CD14-positive monocyte (primary cell): ENCODE results near the gene BARHL1. TPM values are rescaled to one million over a fixed set of nuclear protein-coding genes. Genes with fewer than 3 reads are reported as not detected.

Source experiments
- DNase-seq, 3 donors: peaks; one replicate each; pipeline ENCODE4 v3.0.0-alpha.2; 2011 to 2022
- H2AFZ ChIP-seq: 2 replicates; pipeline ENCODE4 v1.6.0; 2012; ENCODE audit warnings: mild to moderate bottlenecking, low read depth, low read length, inconsistent platforms; ENCODE audit not compliant: insufficient read depth, poor library complexity, severe bottlenecking
- H3K27ac ChIP-seq, 2 donors: 1 replicate in 1 of 2; 2 replicates in 1 of 2; pipeline ENCODE4 v1.5.1; 2012 to 2013; ENCODE audit warnings: low read length in 2 of 2, control low read depth in 1 of 2, inconsistent platforms in 1 of 2, low read depth in 1 of 2, mild to moderate bottlenecking in 1 of 2
- H3K27me3 ChIP-seq, 2 donors: one replicate each; pipeline versions ENCODE4 v1.6.0 to v1.6.1; 2011 to 2013; ENCODE audit warnings: low read length in 2 of 2; ENCODE audit not compliant: control insufficient read depth in 2 of 2, insufficient read depth in 2 of 2
- H3K36me3 ChIP-seq, 2 donors: replicated peaks in 1 of 2; 1 replicate in 1 of 2; 2 replicates in 1 of 2; pipeline versions ENCODE4 v1.5.1 to v1.6.1; 2012 to 2013; ENCODE audit warnings: low read length in 2 of 2, control low read depth in 1 of 2, inconsistent platforms in 1 of 2, mild to moderate bottlenecking in 1 of 2; ENCODE audit not compliant: insufficient read depth in 2 of 2, control insufficient read depth in 1 of 2
- H3K4me1 ChIP-seq, 2 donors: 1 replicate in 1 of 2; 2 replicates in 1 of 2; pipeline versions ENCODE4 v1.5.1 to v1.6.1; 2012 to 2013; ENCODE audit warnings: low read length in 2 of 2, control low read depth in 1 of 2, inconsistent platforms in 1 of 2, mild to moderate bottlenecking in 1 of 2, moderate library complexity in 1 of 2; ENCODE audit not compliant: insufficient read depth in 2 of 2, control insufficient read depth in 1 of 2
- H3K4me2 ChIP-seq: replicated peaks from 2 replicates; pipeline ENCODE3; 2012; ENCODE audit warnings: low read length, moderate library complexity, mild to moderate bottlenecking; ENCODE audit not compliant: poor library complexity, severe bottlenecking; ENCODE audit errors: extremely low read depth
- H3K4me3 ChIP-seq, 3 experiments: fragments of 200-600 bp in 1 of 3; sonication (generic) in 1 of 3; replicated peaks in 1 of 3; 1 replicate in 2 of 3; 2 replicates in 1 of 3; pipeline ENCODE4 v1.5.1; 2011 to 2013; ENCODE audit warnings: low read length in 3 of 3, mild to moderate bottlenecking in 3 of 3, control low read depth in 2 of 3, low read depth in 2 of 3, inconsistent platforms in 1 of 3, moderate library complexity in 1 of 3
- H3K79me2 ChIP-seq: 2 replicates; pipeline ENCODE4 v1.6.0; 2012; ENCODE audit warnings: mild to moderate bottlenecking, control low read depth, inconsistent platforms, low read length, moderate library complexity; ENCODE audit not compliant: insufficient read depth
- H3K9ac ChIP-seq: 2 replicates; pipeline ENCODE4 v1.6.0; 2017; ENCODE audit warnings: low read length, mild to moderate bottlenecking; ENCODE audit not compliant: insufficient read depth, poor library complexity, severe bottlenecking
- H3K9me3 ChIP-seq, 2 donors: replicated peaks in 1 of 2; 1 replicate in 1 of 2; 2 replicates in 1 of 2; pipeline versions ENCODE4 v1.5.1 to v1.6.1; 2012 to 2013; ENCODE audit warnings: low read length in 2 of 2, control low read depth in 1 of 2; ENCODE audit not compliant: control insufficient read depth in 1 of 2, insufficient read depth in 1 of 2
- H4K20me1 ChIP-seq: 2 replicates; pipeline ENCODE4 v1.6.0; 2012; ENCODE audit warnings: mild to moderate bottlenecking, low read length, control low read depth, moderate library complexity; ENCODE audit not compliant: insufficient read depth
- H3K27ac Mint-ChIP-seq, 7 donors: one replicate each; pipeline ENCODE4 v1.8.0; 2020; ENCODE audit warnings: mild to moderate bottlenecking in 7 of 7, mixed read lengths in 7 of 7, moderate library complexity in 6 of 7, inconsistent platforms in 2 of 7
- H3K27me3 Mint-ChIP-seq, 3 donors: one replicate each; pipeline ENCODE4 v1.8.0; 2021 to 2022; ENCODE audit warnings: low read depth in 3 of 3, mild to moderate bottlenecking in 3 of 3, mixed read lengths in 3 of 3, moderate library complexity in 3 of 3, inconsistent platforms in 1 of 3
- H3K36me3 Mint-ChIP-seq, 2 donors: one replicate each; pipeline ENCODE4 v1.8.0; 2020; ENCODE audit warnings: mixed read lengths in 2 of 2, inconsistent platforms in 1 of 2, mild to moderate bottlenecking in 1 of 2
- H3K4me1 Mint-ChIP-seq: one replicate; pipeline ENCODE4 v1.8.0; 2020; ENCODE audit warnings: mild to moderate bottlenecking, mixed read lengths
- H3K4me3 Mint-ChIP-seq, 2 donors: one replicate each; pipeline ENCODE4 v1.8.0; 2020; ENCODE audit warnings: mild to moderate bottlenecking in 2 of 2, mixed read lengths in 2 of 2, moderate library complexity in 1 of 2
- H3K9me3 Mint-ChIP-seq, 7 donors: one replicate each; pipeline ENCODE4 v1.8.0; 2020 to 2022; ENCODE audit warnings: mixed read lengths in 7 of 7, mild to moderate bottlenecking in 6 of 7, moderate library complexity in 6 of 7, inconsistent platforms in 2 of 7
- CTCF ChIP-seq: fragments of 200-600 bp; IDR thresholded peaks from one replicate; pipeline ENCODE4 v1.8.0; 2022; ENCODE audit warnings: antibody characterized with exemption, mild to moderate bottlenecking
- WGBS: methylation state at CpG from one replicate; pipeline ENCODE4 v1.1.5; 2013; ENCODE audit warnings: missing lambda C conversion rate; ENCODE audit not compliant: insufficient coverage; 5-methylcytosine and 5-hydroxymethylcytosine counted together
- intact Hi-C, 2 donors: fragments of 100-400 bp; cut with micrococcal nuclease; formaldehyde crosslinking; loops; one replicate each; pipeline versions ENCODE4 v1.15.0 to v1.15.1; 2023
- polyA plus RNA-seq, 3 donors: library from polyadenylated mRNA; depleted of rRNA in 1 of 3; unstranded in 2 of 3; stranded (reverse) in 1 of 3; fragments of 300-500 nt in 2 of 3; fragments of >200 nt in 1 of 3; fragmentation: Illumina TruSeq in 2 of 3; gene quantifications; 1 replicate in 2 of 3; 2 replicates in 1 of 3; pipeline ENCODE4 v1.2.3, GENCODE V29; 2012 to 2021

Gene BARHL1
- polyA plus RNA-seq, 3 donors: not detected

GRCh38 chr9:132616725-132617124, 34.3 kb downstream of the BARHL1 start:
- intact Hi-C loops: no loop called here

GRCh38 chr9:132622159-132622558, 39.8 kb downstream of the BARHL1 start:
- Histone ChIP-seq H3K79me2 (no peaks in the 10 kb centered on the region), H2AFZ (no peak overlapping the region), H3K9me3 (no peaks in the 10 kb centered on the region), H3K4me1 (no peaks in the 10 kb centered on the region), H3K27me3 (no peaks in the 10 kb centered on the region), H3K4me3 (no peak overlapping the region), H3K36me3 (peaks cover 12 to 61% of the 10 kb centered on the region in 2 donors), H4K20me1 (no peaks in the 10 kb centered on the region), H3K27ac (no peak overlapping the region), H3K4me2 (no peak overlapping the region), H3K9ac (no peak overlapping the region)
- intact Hi-C loops: no loop called here
- DNase-seq: no peak
- 80% methylated on average over 5 of the region's 5 CpGs for WGBS
- peaks cover 55 to 56% of the 10 kb centered on the region in 2 donors for H3K36me3 Mint-ChIP-seq
- no peak overlapping the region for H3K4me3 Mint-ChIP-seq
- no peaks in the 10 kb centered on the region for H3K4me1 Mint-ChIP-seq
- H3K9me3 Mint-ChIP-seq: no peaks in the 10 kb centered on the region
- no peak overlapping the region for H3K27ac Mint-ChIP-seq
- H3K27me3 Mint-ChIP-seq: no peaks in the 10 kb centered on the region
- TF ChIP-seq CTCF: no peak

More at GRCh38 chr9:132616725-132617124, 34.3 kb downstream of the BARHL1 start:
- no peak for TF ChIP-seq CTCF
- Mint-ChIP-seq H3K9me3 (peaks cover 0 to 2% (median 0%) of the 10 kb centered on the region in 7 donors), H3K27ac (no peak overlapping the region), H3K27me3 (no peaks in the 10 kb centered on the region), H3K4me3 (no peak overlapping the region), H3K4me1 (no peaks in the 10 kb centered on the region), H3K36me3 (peaks cover 49 to 67% of the 10 kb centered on the region in 2 donors)
- peaks cover 10 to 75% of the 10 kb centered on the region in 2 donors for H3K36me3 ChIP-seq
- H2AFZ ChIP-seq: no peak overlapping the region
- no peaks in the 10 kb centered on the region for H3K4me1 ChIP-seq
- no peak overlapping the region for H3K27ac ChIP-seq
- H3K79me2 ChIP-seq: no peaks in the 10 kb centered on the region
- no peak overlapping the region for H3K4me2 ChIP-seq
- no peaks in the 10 kb centered on the region for H3K27me3 ChIP-seq
- no peaks in the 10 kb centered on the region for H4K20me1 ChIP-seq
- DNase-seq: no peak
- no peaks in the 10 kb centered on the region for H3K9me3 ChIP-seq
- H3K9ac ChIP-seq: no peak overlapping the region
- 95% methylated on average over 3 of the region's 5 CpGs for WGBS
- no peak overlapping the region for H3K4me3 ChIP-seq
